Fibroblast of mammary gland (primary cell): Measurements from ENCODE around the gene ACOT13.

Experiments used
- DNase-seq: peaks from one replicate; pipeline ENCODE4 v3.0.0-alpha.2; 2010; ENCODE audit warnings: low read depth
- H3K4me3 ChIP-seq: 2 replicates; pipeline ENCODE4 v1.5.1; 2011; ENCODE audit warnings: low read depth, mild to moderate bottlenecking, low read length, moderate library complexity; ENCODE audit not compliant: control insufficient read depth
- CTCF ChIP-seq: conservative IDR thresholded peaks from 2 replicates; pipeline ENCODE4 v1.5.1; 2011; ENCODE audit warnings: low read depth, low read length, inconsistent platforms; ENCODE audit not compliant: control insufficient read depth, insufficient read depth

Gene ACOT13

GRCh38 chr6:24666641-24667377 is at the start of gene ACOT13, which contains the start of gene TDP2:
ACOT13 (plus strand) TSS chr6:24667077; CDS start chr6:24667264, 187 bp downstream.
TDP2 (minus strand) TSS chr6:24666899; CDS start chr6:24666862, 37 bp downstream.
- H3K4me3 ChIP-seq: peak within 1 kb of the TSS; percentile 99
- peak; percentile 52 for TF ChIP-seq CTCF
- DNase-seq: peak; percentile 95

- no peak for TF ChIP-seq CTCF
- no peak overlapping the region for H3K4me3 ChIP-seq
- DNase-seq: no peak
Observed at GRCh38 chr6:24619661-24620060, 47.2 kb upstream of the ACOT13 start.

- DNase-seq: no peak
- no peak for TF ChIP-seq CTCF
- H3K4me3 ChIP-seq: no peak overlapping the region
Observed at GRCh38 chr6:24620637-24621036, 46.2 kb upstream of the ACOT13 start.

GRCh38 chr6:24621626-24622289 is 45.1 kb upstream of the ACOT13 start:
- no peak overlapping the region for H3K4me3 ChIP-seq
- no peak for DNase-seq
- TF ChIP-seq CTCF: no peak

- no peak for TF ChIP-seq CTCF
- DNase-seq: no peak
- H3K4me3 ChIP-seq: no peak overlapping the region
Observed at GRCh38 chr6:24630856-24631505, 35.9 kb upstream of the ACOT13 start.

- DNase-seq: no peak
- no peak for TF ChIP-seq CTCF
- H3K4me3 ChIP-seq: no peak overlapping the region
Observed at GRCh38 chr6:24631671-24632070, 35.2 kb upstream of the ACOT13 start.
